ENCODE data around the gene CDK3. TPM values are rescaled to one million over a fixed set of nuclear protein-coding genes. Genes with fewer than 3 reads are reported as not detected.

CDK3 gene
- total RNA-seq, 4 donors from 2014 or later: 0.65 to 2.2 (median 1.2) TPM; not detected in 1

DNA sequence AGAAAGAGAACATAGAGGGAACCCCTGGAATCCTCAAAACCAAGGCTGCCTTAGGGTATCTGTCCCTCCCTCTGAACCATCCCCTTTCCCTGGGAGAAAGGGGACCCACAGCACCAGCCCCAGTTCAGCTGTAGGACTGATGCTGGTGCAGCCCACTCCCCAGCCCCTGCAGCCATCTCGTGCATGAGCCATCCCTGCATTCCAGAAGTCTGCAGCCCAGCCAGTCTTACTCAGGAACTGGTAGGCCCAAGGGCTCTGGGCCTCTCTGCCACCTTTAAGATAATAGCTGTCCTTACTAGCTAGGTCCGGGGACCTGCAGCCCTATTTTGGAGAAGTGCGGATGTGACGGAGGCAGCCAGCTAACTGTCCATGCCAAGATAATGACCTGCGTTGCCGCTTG lies 32.5 kb downstream of the CDK3 start:
- no peak overlapping the region for H3K4me3 ChIP-seq
- 99% methylated on average over 5 of the region's 6 CpGs for WGBS
- intact Hi-C loops (cut with DNase I): no loop called here
- DNase-seq (ENCODE audit: extremely low spot score): no peak
- H3K4me1 ChIP-seq: peaks cover 6 to 26% (median 19%) of the 10 kb centered on the region in 4 donors
- TF ChIP-seq POLR2AphosphoS5 (IDR thresholded peaks at IDR 0.05): no peak
- TF ChIP-seq, protein P1, sequence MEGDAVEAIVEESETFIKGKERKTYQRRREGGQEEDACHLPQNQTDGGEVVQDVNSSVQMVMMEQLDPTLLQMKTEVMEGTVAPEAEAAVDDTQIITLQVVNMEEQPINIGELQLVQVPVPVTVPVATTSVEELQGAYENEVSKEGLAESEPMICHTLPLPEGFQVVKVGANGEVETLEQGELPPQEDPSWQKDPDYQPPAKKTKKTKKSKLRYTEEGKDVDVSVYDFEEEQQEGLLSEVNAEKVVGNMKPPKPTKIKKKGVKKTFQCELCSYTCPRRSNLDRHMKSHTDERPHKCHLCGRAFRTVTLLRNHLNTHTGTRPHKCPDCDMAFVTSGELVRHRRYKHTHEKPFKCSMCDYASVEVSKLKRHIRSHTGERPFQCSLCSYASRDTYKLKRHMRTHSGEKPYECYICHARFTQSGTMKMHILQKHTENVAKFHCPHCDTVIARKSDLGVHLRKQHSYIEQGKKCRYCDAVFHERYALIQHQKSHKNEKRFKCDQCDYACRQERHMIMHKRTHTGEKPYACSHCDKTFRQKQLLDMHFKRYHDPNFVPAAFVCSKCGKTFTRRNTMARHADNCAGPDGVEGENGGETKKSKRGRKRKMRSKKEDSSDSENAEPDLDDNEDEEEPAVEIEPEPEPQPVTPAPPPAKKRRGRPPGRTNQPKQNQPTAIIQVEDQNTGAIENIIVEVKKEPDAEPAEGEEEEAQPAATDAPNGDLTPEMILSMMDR (IDR thresholded peaks at IDR 0.05): no peak
- TF ChIP-seq EP300 (IDR thresholded peaks at IDR 0.05): no peak
- TF ChIP-seq POLR2A (IDR thresholded peaks at IDR 0.05; ENCODE audit: low read depth): no peak
- no peak overlapping the region for H3K27ac ChIP-seq (replicated peaks in 1 of 4)
- H3K27me3 ChIP-seq: no peaks in the 10 kb centered on the region
- H3K9me3 ChIP-seq: no peaks in the 10 kb centered on the region
- peaks cover 0 to 8% (median 2%) of the 10 kb centered on the region in 4 donors for H3K36me3 ChIP-seq

DNA sequence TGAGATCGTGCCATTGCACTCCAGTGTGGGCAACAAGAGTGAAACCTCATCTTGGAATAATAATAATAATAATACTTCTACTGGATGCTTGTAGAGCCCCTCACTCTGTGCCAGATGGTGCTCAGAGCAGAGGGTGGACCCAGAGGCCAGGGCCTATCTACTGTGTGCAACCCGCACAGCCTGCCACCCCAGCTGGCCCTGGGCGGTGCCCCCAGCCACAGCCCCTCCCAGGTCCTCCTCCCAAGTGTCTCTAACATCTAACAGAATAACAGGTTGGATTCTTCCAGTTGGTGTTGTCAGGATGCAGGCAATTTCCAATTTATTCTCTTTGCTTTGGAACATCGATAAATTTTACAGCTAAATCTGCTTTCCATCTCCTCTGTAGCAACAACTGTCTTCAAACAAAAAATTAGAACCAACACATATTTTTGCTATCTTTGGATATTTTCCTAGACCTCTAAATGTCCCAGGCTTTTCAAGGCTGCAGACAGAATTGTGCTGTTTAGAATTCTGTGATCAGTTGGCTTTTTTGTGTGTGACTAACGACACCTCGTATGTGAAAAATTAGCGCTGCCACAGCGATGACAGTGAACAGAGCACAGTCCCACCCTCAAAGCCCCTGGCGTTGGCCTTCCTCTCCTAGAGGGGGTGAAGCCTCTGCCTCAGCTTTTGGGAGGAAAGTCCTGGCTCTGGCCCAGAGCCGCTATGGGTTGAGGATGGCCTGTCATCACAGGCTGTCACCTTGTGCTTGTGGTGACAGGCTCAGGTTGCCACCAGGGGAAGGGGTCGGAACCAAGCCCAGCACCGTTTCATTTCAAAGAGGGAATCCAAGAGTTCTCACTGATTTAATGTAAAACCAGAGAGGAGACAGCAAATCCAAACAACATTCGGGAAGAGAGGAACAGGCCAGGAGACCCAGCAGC lies 34.0 kb downstream of the CDK3 start:
- TF ChIP-seq POLR2AphosphoS5 (IDR thresholded peaks at IDR 0.05): no peak
- no peak for TF ChIP-seq EP300 (IDR thresholded peaks at IDR 0.05)
- no peak for TF ChIP-seq POLR2A (IDR thresholded peaks at IDR 0.05; ENCODE audit: low read depth)
- TF ChIP-seq, protein P1 (IDR thresholded peaks at IDR 0.05): no peak
- intact Hi-C loops (cut with DNase I): no loop called here
- no peaks in the 10 kb centered on the region for H3K27me3 ChIP-seq
- peaks cover 10 to 24% (median 16%) of the 10 kb centered on the region in 4 donors for H3K36me3 ChIP-seq
- WGBS: 72% methylated on average over 13 of the region's 13 CpGs
- peaks cover 6 to 31% (median 21%) of the 10 kb centered on the region in 4 donors for H3K4me1 ChIP-seq
- DNase-seq (ENCODE audit: extremely low spot score): no peak
- H3K27ac ChIP-seq (replicated peaks in 1 of 4): peak overlapping the region in 2 of 4 donors; percentile 7 to 86
- no peak overlapping the region for H3K4me3 ChIP-seq
- no peaks in the 10 kb centered on the region for H3K9me3 ChIP-seq

DNA sequence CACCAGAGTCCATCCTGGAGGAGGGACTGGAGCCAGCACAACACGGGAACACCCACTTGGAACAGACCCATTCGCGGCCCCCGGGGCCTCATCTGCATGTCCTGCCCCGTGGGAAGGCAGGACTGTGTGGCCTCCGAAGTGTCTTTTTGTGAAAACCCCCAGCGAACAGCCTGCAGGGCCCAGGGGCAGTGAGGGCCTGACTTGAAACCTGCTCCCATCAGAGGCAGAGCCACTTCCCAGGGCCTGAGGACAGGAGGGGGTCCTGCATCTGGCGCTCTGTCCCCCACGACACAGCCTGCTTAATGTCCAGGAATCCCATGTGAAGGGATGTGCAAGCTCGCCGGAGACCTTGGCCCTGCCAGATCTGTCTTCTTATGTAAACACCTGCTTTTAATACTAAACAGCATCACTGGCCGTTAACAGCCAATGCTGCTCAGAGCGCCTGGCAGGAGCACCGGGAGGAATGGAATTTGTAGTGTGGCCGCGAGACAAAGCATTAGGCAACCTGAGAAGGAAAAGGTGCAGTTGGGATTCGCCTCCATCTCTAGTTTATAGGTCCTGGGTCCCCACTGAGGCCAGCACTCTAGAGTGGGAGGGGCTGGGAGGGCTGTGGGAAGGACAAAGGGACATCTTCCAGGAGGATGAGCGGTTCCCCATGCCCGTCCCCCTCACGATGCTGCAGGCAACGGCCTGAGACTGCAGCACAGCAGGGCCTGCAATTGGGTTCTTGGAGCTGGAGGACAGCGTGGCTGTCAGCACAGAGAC lies 36.0 kb downstream of the CDK3 start:
- Histone ChIP-seq H3K36me3 (peaks cover 29 to 44% (median 36%) of the 10 kb centered on the region in 4 donors), H3K27me3 (no peaks in the 10 kb centered on the region), H3K9me3 (no peaks in the 10 kb centered on the region), H3K4me1 (peaks cover 6 to 34% (median 22%) of the 10 kb centered on the region in 4 donors), H3K27ac (replicated peaks in 1 of 4) (peak overlapping the region; percentile 55 to 86 (median 62)), H3K4me3 (no peak overlapping the region)
- intact Hi-C loops (cut with DNase I): no loop called here
- TF ChIP-seq, protein P1 (IDR thresholded peaks at IDR 0.05): no peak
- peak; percentile 77 to 87 for TF ChIP-seq POLR2AphosphoS5 (IDR thresholded peaks at IDR 0.05)
- no peak for DNase-seq (ENCODE audit: extremely low spot score)
- WGBS: 29% methylated on average over 16 of the region's 22 CpGs

DNA sequence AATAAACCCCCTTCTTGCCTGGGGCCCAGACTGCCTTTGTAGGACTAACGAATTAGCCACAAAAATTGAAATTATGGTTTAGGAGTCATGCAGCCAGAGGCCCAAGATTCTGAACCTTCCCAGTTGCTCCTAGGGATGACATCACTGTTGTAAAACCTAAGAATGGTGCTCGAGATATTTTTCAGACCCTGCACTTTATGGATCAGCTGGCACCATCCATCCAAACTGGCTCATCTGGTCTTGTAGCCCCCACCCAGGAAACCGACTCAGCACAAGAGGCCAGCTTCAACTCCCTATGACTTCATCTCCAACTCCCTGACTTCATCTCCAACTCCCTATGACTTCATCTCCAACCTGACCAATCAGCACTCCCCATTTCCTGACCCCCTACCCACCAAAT lies 37.4 kb downstream of the CDK3 start:
- 69% methylated on average over 3 of the region's 3 CpGs for WGBS
- no peaks in the 10 kb centered on the region for H3K9me3 ChIP-seq
- peaks cover 43 to 57% (median 49%) of the 10 kb centered on the region in 4 donors for H3K36me3 ChIP-seq
- H3K4me3 ChIP-seq: no peak overlapping the region
- DNase-seq (ENCODE audit: extremely low spot score): no peak
- peak overlapping the region in 3 of 4 donors; percentile 62 to 86 (median 63) for H3K27ac ChIP-seq (replicated peaks in 1 of 4)
- no peaks in the 10 kb centered on the region for H3K27me3 ChIP-seq
- intact Hi-C loops (cut with DNase I): no loop called here
- TF ChIP-seq, protein P1 (IDR thresholded peaks at IDR 0.05): no peak
- TF ChIP-seq POLR2AphosphoS5 (IDR thresholded peaks at IDR 0.05): no peak
- TF ChIP-seq POLR2A (IDR thresholded peaks at IDR 0.05; ENCODE audit: low read depth): no peak
- TF ChIP-seq EP300 (IDR thresholded peaks at IDR 0.05): no peak
- peaks cover 6 to 34% (median 22%) of the 10 kb centered on the region in 4 donors for H3K4me1 ChIP-seq
